Stimulated activated effector memory CD8-positive, alpha-beta T cell treated with anti-CD3 and anti-CD28 coated beads, Interleukin-12 subunit alpha, Interleukin-12 subunit beta, amount 100 ng/mL, for 72 hours (primary cell): ENCODE measurements around the gene SBK2.
A peak's percentile ranks its signal among the peaks of the same experiment; 100 is the strongest.

ENCODE experiments used
- ATAC-seq: fragments of 150-1000 bp; cut with Tn5 transposase; 2 replicates; pipeline ENCODE4 v1.10.0; 2021
- DNase-seq, 2 donors: peaks; one replicate each; pipeline ENCODE4 v3.0.0; 2021 to 2022; ENCODE audit warnings: low spot score in 2 of 2
- H3K27ac Mint-ChIP-seq: one replicate; pipeline ENCODE4 v1.8.0; 2022; ENCODE audit warnings: mild to moderate bottlenecking, mixed read lengths
- H3K36me3 Mint-ChIP-seq: one replicate; pipeline ENCODE4 v1.8.0; 2022; ENCODE audit warnings: mild to moderate bottlenecking, mixed read lengths
- H3K4me1 Mint-ChIP-seq: one replicate; pipeline ENCODE4 v1.8.0; 2022; ENCODE audit warnings: mixed read lengths
- H3K4me3 Mint-ChIP-seq: one replicate; pipeline ENCODE4 v1.8.0; 2022; ENCODE audit warnings: mild to moderate bottlenecking, mixed read lengths
- H3K9me3 Mint-ChIP-seq: one replicate; pipeline ENCODE4 v1.8.0; 2022; ENCODE audit warnings: mixed read lengths

The SBK2 gene

GRCh38 chr19:55529636-55530234 is 7.2 kb downstream of the SBK2 start:
- no peaks in the 10 kb centered on the region for H3K4me1 Mint-ChIP-seq
- no peak overlapping the region for H3K4me3 Mint-ChIP-seq
- H3K27ac Mint-ChIP-seq: no peak overlapping the region
- no peaks in the 10 kb centered on the region for H3K36me3 Mint-ChIP-seq
- H3K9me3 Mint-ChIP-seq: no peaks in the 10 kb centered on the region
- DNase-seq (no peak), ATAC-seq (no peak)

GRCh38 chr19:55528030-55528803 is 8.7 kb downstream of the SBK2 start:
- Mint-ChIP-seq H3K4me3 (no peak overlapping the region), H3K36me3 (no peaks in the 10 kb centered on the region), H3K27ac (no peak overlapping the region), H3K4me1 (no peaks in the 10 kb centered on the region), H3K9me3 (no peaks in the 10 kb centered on the region)
- no peak for ATAC-seq
- no peak for DNase-seq

- Mint-ChIP-seq H3K36me3 (no peaks in the 10 kb centered on the region), H3K27ac (no peak overlapping the region), H3K4me1 (no peaks in the 10 kb centered on the region), H3K4me3 (no peak overlapping the region), H3K9me3 (no peaks in the 10 kb centered on the region)
- DNase-seq: no peak
- no peak for ATAC-seq
These were observed 9.5 kb downstream of the SBK2 start for GRCh38 chr19:55527197-55528029.

GRCh38 chr19:55526216-55527196 is 10.4 kb downstream of the SBK2 start:
- DNase-seq: no peak
- no peak overlapping the region for H3K27ac Mint-ChIP-seq
- ATAC-seq: no peak
- no peaks in the 10 kb centered on the region for H3K36me3 Mint-ChIP-seq
- H3K9me3 Mint-ChIP-seq: no peaks in the 10 kb centered on the region
- H3K4me3 Mint-ChIP-seq: no peak overlapping the region
- no peaks in the 10 kb centered on the region for H3K4me1 Mint-ChIP-seq

GRCh38 chr19:55525289-55526101 is 11.4 kb downstream of the SBK2 start:
- DNase-seq: no peak
- no peak for ATAC-seq
- Mint-ChIP-seq H3K36me3 (no peaks in the 10 kb centered on the region), H3K4me1 (no peaks in the 10 kb centered on the region), H3K4me3 (no peak overlapping the region), H3K27ac (no peak overlapping the region), H3K9me3 (no peaks in the 10 kb centered on the region)

GRCh38 chr19:55520691-55521292 is 16.1 kb downstream of the SBK2 start:
- ATAC-seq (no peak), DNase-seq (no peak)
- no peaks in the 10 kb centered on the region for H3K9me3 Mint-ChIP-seq
- H3K4me1 Mint-ChIP-seq: peaks cover 5% of the 10 kb centered on the region
- H3K27ac Mint-ChIP-seq: no peak overlapping the region
- no peak overlapping the region for H3K4me3 Mint-ChIP-seq
- H3K36me3 Mint-ChIP-seq: no peaks in the 10 kb centered on the region

- H3K4me1 Mint-ChIP-seq: peaks cover 5% of the 10 kb centered on the region
- H3K36me3 Mint-ChIP-seq: no peaks in the 10 kb centered on the region
These were observed 17.3 kb downstream of the SBK2 start for GRCh38 chr19:55519451-55520311.

GRCh38 chr19:55516878-55517620 is 19.9 kb downstream of the SBK2 start:
- peak; percentile 99 for ATAC-seq
- no peaks in the 10 kb centered on the region for H3K9me3 Mint-ChIP-seq
- no peaks in the 10 kb centered on the region for H3K36me3 Mint-ChIP-seq
- peak overlapping the region; percentile 64 for H3K4me3 Mint-ChIP-seq
- peaks cover 5% of the 10 kb centered on the region for H3K4me1 Mint-ChIP-seq
- H3K27ac Mint-ChIP-seq: peak overlapping the region; percentile 72
- DNase-seq: peak; percentile 95 to 98

More at GRCh38 chr19:55519451-55520311, 17.3 kb downstream of the SBK2 start:
- ATAC-seq (peak; percentile 4), DNase-seq (no peak)
- Mint-ChIP-seq H3K9me3 (no peaks in the 10 kb centered on the region), H3K27ac (no peak overlapping the region), H3K4me3 (no peak overlapping the region)

GRCh38 chr19:55508120-55508519 is 28.8 kb downstream of the SBK2 start:
- H3K27ac Mint-ChIP-seq: no peak overlapping the region
- H3K9me3 Mint-ChIP-seq: no peaks in the 10 kb centered on the region
- no peak for ATAC-seq
- peaks cover 14% of the 10 kb centered on the region for H3K36me3 Mint-ChIP-seq
- H3K4me3 Mint-ChIP-seq: no peak overlapping the region
- DNase-seq: no peak
- peaks cover 12% of the 10 kb centered on the region for H3K4me1 Mint-ChIP-seq

- H3K27ac Mint-ChIP-seq: no peak overlapping the region
- peaks cover 28% of the 10 kb centered on the region for H3K4me1 Mint-ChIP-seq
- H3K9me3 Mint-ChIP-seq: no peaks in the 10 kb centered on the region
- peaks cover 14% of the 10 kb centered on the region for H3K36me3 Mint-ChIP-seq
- DNase-seq: no peak
- no peak overlapping the region for H3K4me3 Mint-ChIP-seq
- no peak for ATAC-seq
These were observed 32.0 kb downstream of the SBK2 start for GRCh38 chr19:55504981-55505380.

- H3K27ac Mint-ChIP-seq: peak overlapping the region; percentile 90
- H3K4me1 Mint-ChIP-seq: peaks cover 28% of the 10 kb centered on the region
These were observed 32.7 kb downstream of the SBK2 start for GRCh38 chr19:55504252-55504603.

GRCh38 chr19:55503502-55504251 is 33.3 kb downstream of the SBK2 start:
- H3K9me3 Mint-ChIP-seq: no peaks in the 10 kb centered on the region
- peak overlapping the region; percentile 75 for H3K4me3 Mint-ChIP-seq
- H3K36me3 Mint-ChIP-seq: peaks cover 14% of the 10 kb centered on the region

More at GRCh38 chr19:55504252-55504603, 32.7 kb downstream of the SBK2 start:
- Mint-ChIP-seq H3K4me3 (peak overlapping the region; percentile 75), H3K9me3 (no peaks in the 10 kb centered on the region), H3K36me3 (peaks cover 14% of the 10 kb centered on the region)
- DNase-seq (no peak), ATAC-seq (no peak)

More at GRCh38 chr19:55503502-55504251, 33.3 kb downstream of the SBK2 start:
- peak; percentile 96 for ATAC-seq
- peak; percentile 98 to 99 for DNase-seq
- H3K27ac Mint-ChIP-seq: peak overlapping the region; percentile 90
- H3K4me1 Mint-ChIP-seq: peaks cover 28% of the 10 kb centered on the region
